HEK293T (cell line): ENCODE measurements around the gene COLEC12.

ENCODE experiments used
- CTCF ChIA-PET: fragments of 350-600 bp; formaldehyde crosslinking; extraction: SDS; loops from one replicate; lab custom pipeline; 2021; ENCODE audit warnings: antibody characterized with exemption, inconsistent platforms; lab: Yijun Ruan, JAX
- POLR2A ChIA-PET: fragments of 350-600 bp; formaldehyde crosslinking; extraction: SDS; loops from one replicate; lab custom pipeline; 2020; ENCODE audit warnings: antibody characterized with exemption, inconsistent platforms; lab: Yijun Ruan, JAX
- DNase-seq: peaks from one replicate; pipeline ENCODE4 v3.0.0; 2012; ENCODE audit warnings: mixed read lengths; ENCODE audit errors: extremely low spot score
- ARNT ChIP-seq: fragments of 450-650 bp; IDR thresholded peaks from 2 replicates; pipeline ENCODE4 v1.6.1; 2017; ENCODE audit warnings: mild to moderate bottlenecking
- BHLHE40 ChIP-seq: fragments of 450-650 bp; IDR thresholded peaks from 2 replicates; pipeline ENCODE4 v1.6.1; 2016; ENCODE audit warnings: mild to moderate bottlenecking, moderate library complexity, borderline replicate concordance
- CTBP1 ChIP-seq: fragments of 450-650 bp; IDR thresholded peaks from 2 replicates; pipeline ENCODE4 v1.6.1; 2016; ENCODE audit warnings: borderline replicate concordance
- ELF4 ChIP-seq: fragments of 450-650 bp; IDR thresholded peaks from 2 replicates; pipeline ENCODE4 v1.6.1; 2017; ENCODE audit warnings: antibody characterized with exemption
- FOXA1 ChIP-seq: fragments of 450-650 bp; IDR thresholded peaks from 2 replicates; pipeline ENCODE4 v1.6.1; 2016; ENCODE audit warnings: mild to moderate bottlenecking
- FOXK2 ChIP-seq: fragments of 450-650 bp; IDR thresholded peaks from 2 replicates; pipeline ENCODE4 v1.6.1; 2016; ENCODE audit warnings: mild to moderate bottlenecking
- FOXM1 ChIP-seq: fragments of 450-650 bp; IDR thresholded peaks from 2 replicates; pipeline ENCODE4 v1.6.1; 2017; ENCODE audit warnings: mild to moderate bottlenecking, borderline replicate concordance
- HDGF ChIP-seq: fragments of 450-650 bp; IDR thresholded peaks from 2 replicates; pipeline ENCODE4 v1.6.1; 2017; ENCODE audit warnings: antibody characterized with exemption, borderline replicate concordance
- L3MBTL2 ChIP-seq: fragments of 450-650 bp; conservative IDR thresholded peaks from 2 replicates; pipeline ENCODE4 v1.6.1; 2016; ENCODE audit warnings: mild to moderate bottlenecking
- LEF1 ChIP-seq: fragments of 450-650 bp; IDR thresholded peaks from 2 replicates; pipeline ENCODE4 v1.6.1; 2017; ENCODE audit warnings: mild to moderate bottlenecking, borderline replicate concordance
- NFRKB ChIP-seq: fragments of 450-650 bp; IDR thresholded peaks from 2 replicates; pipeline ENCODE4 v1.6.1; 2016; ENCODE audit warnings: mild to moderate bottlenecking, moderate library complexity
- SP1 ChIP-seq: fragments of 450-650 bp; IDR thresholded peaks from 2 replicates; pipeline ENCODE4 v1.6.1; 2017
- SUZ12 ChIP-seq: fragments of 450-650 bp; IDR thresholded peaks from 2 replicates; pipeline ENCODE4 v1.6.1; 2016; ENCODE audit warnings: mild to moderate bottlenecking
- TARDBP ChIP-seq: fragments of 450-650 bp; IDR thresholded peaks from 2 replicates; pipeline ENCODE4 v1.6.1; 2016
- ZNF384 ChIP-seq: fragments of 450-650 bp; IDR thresholded peaks from 2 replicates; pipeline ENCODE4 v1.6.1; 2016
- TF ChIP-seq, protein P1 (sequence below): fragments of 450-650 bp; IDR thresholded peaks from 2 replicates; pipeline ENCODE4 v1.6.1; 2016

The COLEC12 gene

DNA sequence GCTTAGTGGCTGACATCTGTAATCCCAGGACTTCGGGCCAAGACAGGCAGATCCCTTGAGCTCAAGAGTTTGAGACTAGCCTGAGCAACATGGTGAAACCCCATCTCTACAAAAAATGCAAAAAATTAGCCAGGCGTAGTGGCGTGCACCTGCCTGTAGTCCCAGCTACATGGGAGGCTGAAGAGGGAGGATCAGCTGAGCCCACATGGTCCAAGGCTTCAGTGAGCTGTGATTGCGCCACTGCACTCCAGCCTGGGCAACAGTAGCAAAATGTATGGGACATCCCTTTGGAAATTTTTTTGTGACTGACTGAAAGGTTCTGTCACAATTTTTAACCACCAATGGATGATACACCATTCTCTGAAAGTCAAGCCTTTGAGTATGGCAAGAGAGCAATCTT lies 6.3 kb upstream of the COLEC12 start:
- no peak for DNase-seq
- ChIA-PET POLR2A (no interaction called here), CTCF (no interaction called here)
- TF ChIP-seq HDGF (no peak), FOXM1 (no peak), SUZ12 (no peak)

DNA sequence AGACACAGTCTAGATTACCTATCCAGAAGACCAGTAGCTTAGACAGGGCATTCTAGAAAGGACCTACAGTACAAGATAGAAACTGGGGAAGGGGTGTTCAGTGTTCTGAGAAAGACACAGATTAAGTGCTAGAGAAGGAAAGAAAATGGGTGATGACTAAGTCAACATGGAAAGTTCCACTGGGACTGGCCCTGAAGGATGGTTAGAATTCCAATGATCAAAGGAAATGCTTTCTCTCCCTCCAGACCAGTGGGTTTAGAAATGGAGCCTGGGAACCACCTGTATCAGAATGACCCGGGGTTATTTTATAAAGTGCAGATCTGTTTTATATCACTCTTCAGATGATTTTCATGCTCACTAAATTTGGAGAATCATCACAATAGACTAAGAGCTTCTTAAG lies 5.8 kb upstream of the COLEC12 start:
- ChIA-PET POLR2A (no interaction called here), CTCF (no interaction called here)
- no peak for DNase-seq
- no peak for TF ChIP-seq SP1
- TF ChIP-seq ZNF384: no peak
- TF ChIP-seq L3MBTL2: no peak
- TF ChIP-seq HDGF: no peak
- no peak for TF ChIP-seq LEF1
- TF ChIP-seq SUZ12: no peak
- no peak for TF ChIP-seq FOXK2
- no peak for TF ChIP-seq CTBP1
- TF ChIP-seq NFRKB: no peak
- TF ChIP-seq, protein P1, sequence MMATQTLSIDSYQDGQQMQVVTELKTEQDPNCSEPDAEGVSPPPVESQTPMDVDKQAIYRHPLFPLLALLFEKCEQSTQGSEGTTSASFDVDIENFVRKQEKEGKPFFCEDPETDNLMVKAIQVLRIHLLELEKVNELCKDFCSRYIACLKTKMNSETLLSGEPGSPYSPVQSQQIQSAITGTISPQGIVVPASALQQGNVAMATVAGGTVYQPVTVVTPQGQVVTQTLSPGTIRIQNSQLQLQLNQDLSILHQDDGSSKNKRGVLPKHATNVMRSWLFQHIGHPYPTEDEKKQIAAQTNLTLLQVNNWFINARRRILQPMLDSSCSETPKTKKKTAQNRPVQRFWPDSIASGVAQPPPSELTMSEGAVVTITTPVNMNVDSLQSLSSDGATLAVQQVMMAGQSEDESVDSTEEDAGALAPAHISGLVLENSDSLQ: no peak
- TF ChIP-seq FOXM1: no peak
- TF ChIP-seq BHLHE40: no peak
- no peak for TF ChIP-seq FOXA1
- no peak for TF ChIP-seq ARNT
- TF ChIP-seq ELF4: no peak
- no peak for TF ChIP-seq TARDBP

DNA sequence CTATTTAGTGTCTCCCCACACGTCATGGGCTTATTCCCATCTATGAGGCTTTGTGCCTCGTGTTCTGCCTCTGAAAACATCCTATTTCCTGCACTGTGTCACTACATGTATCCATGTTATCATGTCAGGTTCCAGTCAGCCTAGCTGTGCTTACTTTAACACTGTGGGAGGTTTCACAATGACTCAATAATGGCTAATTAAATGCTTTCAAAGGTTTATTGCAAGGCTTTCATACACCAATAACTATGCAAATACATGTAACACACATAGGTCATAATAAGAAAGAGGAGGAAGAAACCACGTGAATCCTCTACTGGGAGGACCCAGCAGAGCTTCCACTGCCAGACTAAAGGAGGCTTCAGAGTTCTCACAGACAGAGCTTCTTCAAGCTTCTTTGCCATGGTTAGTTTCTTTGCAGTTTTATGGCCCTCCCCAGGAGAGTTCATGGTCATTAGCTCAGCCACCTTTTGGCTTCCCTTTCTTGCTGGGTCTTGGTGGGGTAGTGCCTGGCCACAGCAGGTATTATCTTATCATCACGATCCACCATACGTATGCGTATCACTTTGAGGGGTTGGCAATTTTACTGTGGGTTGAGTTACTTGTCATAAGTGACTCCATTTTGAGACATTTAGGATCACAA lies 5.1 kb upstream of the COLEC12 start:
- CTCF ChIA-PET: no interaction called here
- DNase-seq: no peak
- TF ChIP-seq TARDBP: no peak
- no peak for TF ChIP-seq BHLHE40
- TF ChIP-seq FOXM1: no peak
- no peak for TF ChIP-seq HDGF
- TF ChIP-seq NFRKB: no peak
- TF ChIP-seq L3MBTL2: no peak
- TF ChIP-seq, protein P1: no peak
- no peak for TF ChIP-seq SUZ12
- TF ChIP-seq SP1: no peak
- TF ChIP-seq ELF4: no peak
- TF ChIP-seq LEF1: no peak
- no peak for TF ChIP-seq FOXA1
- no peak for TF ChIP-seq FOXK2
- TF ChIP-seq ARNT: no peak
- TF ChIP-seq CTBP1: no peak
- TF ChIP-seq ZNF384: no peak
- POLR2A ChIA-PET: no interaction called here

DNA sequence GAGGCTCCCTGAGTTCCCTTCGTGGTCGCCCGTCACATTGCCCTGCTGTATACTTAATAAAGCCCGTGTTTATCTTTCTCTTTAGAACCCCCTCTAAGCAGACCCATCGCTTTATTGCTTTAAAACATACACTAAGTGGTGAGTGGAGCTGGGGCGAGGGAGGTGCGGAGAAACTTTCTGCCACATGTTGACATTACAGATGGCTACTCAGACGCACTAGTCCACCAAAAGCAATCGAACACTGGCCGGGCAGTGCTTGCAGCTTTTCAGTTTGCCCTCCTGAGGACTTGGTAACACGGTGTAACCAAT lies 859 bp upstream of the COLEC12 start:
- no peak for TF ChIP-seq SUZ12
- TF ChIP-seq ZNF384: no peak
- no peak for TF ChIP-seq SP1
- no peak for TF ChIP-seq HDGF
- TF ChIP-seq LEF1: no peak
- TF ChIP-seq ELF4: no peak
- TF ChIP-seq L3MBTL2: no peak
- no peak for TF ChIP-seq FOXA1
- no peak for TF ChIP-seq CTBP1
- TF ChIP-seq TARDBP: no peak
- TF ChIP-seq NFRKB: no peak
- TF ChIP-seq ARNT: no peak
- TF ChIP-seq FOXK2: no peak
- no peak for TF ChIP-seq BHLHE40
- TF ChIP-seq, protein P1: no peak
- TF ChIP-seq FOXM1: no peak
- ChIA-PET POLR2A (no interaction called here), CTCF (no interaction called here)
- no peak for DNase-seq

DNA sequence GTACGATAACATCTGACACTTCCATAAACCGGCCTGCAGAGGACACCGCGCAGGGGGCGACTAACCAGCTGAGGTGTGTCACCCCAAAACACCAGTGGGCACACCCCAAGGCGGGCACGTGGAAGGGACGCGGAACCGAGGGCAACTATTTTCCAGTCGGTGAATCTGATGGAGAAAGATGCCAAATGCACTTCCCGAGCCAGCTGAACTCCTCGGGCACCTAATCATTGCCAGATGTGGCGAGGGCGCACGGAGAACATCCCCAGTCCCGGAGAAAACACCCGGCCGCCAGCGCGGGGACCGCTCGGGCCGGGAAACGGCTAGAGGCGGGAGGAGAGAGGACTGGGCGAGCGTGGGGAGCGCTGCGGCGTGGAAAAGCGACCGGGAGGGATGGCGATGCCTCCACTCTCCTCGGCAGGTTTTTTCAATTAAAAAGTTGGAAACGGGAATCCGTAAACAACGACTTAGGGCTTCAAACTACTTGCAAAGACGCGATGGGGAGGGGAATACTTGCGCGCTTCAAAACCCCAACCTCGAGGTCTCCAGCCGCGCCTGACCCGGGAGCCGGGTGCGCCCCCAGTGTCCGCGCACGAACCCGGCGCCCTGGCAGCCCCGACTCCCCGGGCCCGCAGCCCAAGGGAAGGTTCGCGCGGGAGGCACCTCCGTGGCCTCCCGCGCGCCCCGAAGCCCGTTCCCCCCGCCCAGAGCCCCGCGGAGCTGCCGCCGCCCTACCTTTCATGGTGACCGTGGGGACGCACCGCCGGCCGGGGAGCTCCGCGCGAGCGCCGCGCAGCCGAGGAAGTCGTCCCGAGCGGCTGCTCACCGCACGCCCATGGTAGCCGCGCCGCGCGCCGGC lies 497 bp downstream of the COLEC12 start:
- DNase-seq: peak; percentile 19
- TF ChIP-seq TARDBP (no peak), L3MBTL2 (peak; percentile 46; the same call in 1 of the 2 replicates)
- POLR2A ChIA-PET: no interaction called here
- CTCF ChIA-PET: interaction anchor here (0.6 kb wide), 2 partner anchors 26 to 265 kb away, joined by 3 read pairs; no protein-coding TSS in a partner anchor
